ENCODE measurements around the gene CETP. TPM values are rescaled to one million over a fixed set of nuclear protein-coding genes. Genes with fewer than 3 reads are reported as not detected.
A peak's percentile ranks its signal among the peaks of the same experiment; 100 is the strongest.
"Not testable (repeated sequence)": the region's sequence is repeated elsewhere in the genome, so short reads cannot be mapped to it uniquely, and the experiment has no call there.

Gene CETP
- total RNA-seq, 1 donor from 2014 or later, result 10.9 TPM

- no peak for DNase-seq
These were observed 37.9 kb downstream of the CETP start for GRCh38 chr16:56999409-57000270.

- DNase-seq, result peak; percentile 88
These were observed 38.7 kb downstream of the CETP start for GRCh38 chr16:57000271-57001025.

- peak; percentile 49 for DNase-seq
These were observed 39.4 kb downstream of the CETP start for GRCh38 chr16:57001026-57001679.

GRCh38 chr16:57003439-57004386 is 42.0 kb downstream of the CETP start:
- no peak for DNase-seq

- DNase-seq, result no peak
These were observed 42.9 kb downstream of the CETP start for GRCh38 chr16:57004387-57005250.

GRCh38 chr16:57005597-57005996 is 43.8 kb downstream of the CETP start:
- not testable (repeated sequence) for DNase-seq

GRCh38 chr16:57007050-57007449 is 45.3 kb downstream of the CETP start:
- DNase-seq, result no peak

- DNase-seq, result no peak
These were observed 45.8 kb downstream of the CETP start for GRCh38 chr16:57007530-57007929.

- no peak for DNase-seq
These were observed 46.7 kb downstream of the CETP start for GRCh38 chr16:57008440-57008839.

- DNase-seq, result no peak
These were observed 48.0 kb downstream of the CETP start for GRCh38 chr16:57009643-57010170.

- DNase-seq, result no peak
These were observed 50.6 kb downstream of the CETP start for GRCh38 chr16:57012353-57012752.

GRCh38 chr16:57013229-57013628 is 51.5 kb downstream of the CETP start:
- DNase-seq, result peak; percentile 38

GRCh38 chr16:57013902-57014301 is 52.2 kb downstream of the CETP start:
- DNase-seq, result no peak

- DNase-seq, result no peak
These were observed 54.6 kb downstream of the CETP start for GRCh38 chr16:57016301-57016700.

- no peak for DNase-seq
These were observed 55.1 kb downstream of the CETP start for GRCh38 chr16:57016831-57017230.

GRCh38 chr16:57017251-57017650 is 55.5 kb downstream of the CETP start:
- peak; percentile 90 for DNase-seq

- DNase-seq, result no peak
These were observed 58.0 kb downstream of the CETP start for GRCh38 chr16:57019746-57020145.

- DNase-seq, result no peak
These were observed 58.9 kb downstream of the CETP start for GRCh38 chr16:57020651-57021050.

- DNase-seq, result no peak
These were observed 60.0 kb downstream of the CETP start for GRCh38 chr16:57021757-57022156.

- no peak for DNase-seq
These were observed 60.7 kb downstream of the CETP start for GRCh38 chr16:57022445-57022844.

Data from dermis blood vessel endothelial cell (primary cell).